Testis (tissue), 3 donors: ENCODE data around the gene MYRFL. TPM values are rescaled to one million over a fixed set of nuclear protein-coding genes. Genes with fewer than 3 reads are reported as not detected.

Source experiments
- DNase-seq: peaks from one replicate; pipeline ENCODE4 v3.0.0-alpha.2; 2019
- H3K27ac ChIP-seq, 2 donors: fragments of 200-600 bp; sonication (generic); one replicate each; pipeline ENCODE4 v1.5.1; 2019
- H3K27me3 ChIP-seq: fragments of 200-600 bp; sonication (generic); one replicate; pipeline ENCODE4 v1.5.1; 2019
- H3K36me3 ChIP-seq: fragments of 200-600 bp; sonication (generic); one replicate; pipeline ENCODE4 v1.5.1; 2017; ENCODE audit warnings: low read depth; ENCODE audit errors: missing control alignments
- H3K4me1 ChIP-seq: fragments of 200-600 bp; sonication (generic); one replicate; pipeline ENCODE4 v1.5.1; 2019
- H3K4me3 ChIP-seq, 2 donors: fragments of 200-600 bp; sonication (generic); one replicate each; pipeline ENCODE4 v1.5.1; 2017 to 2019
- H3K9me3 ChIP-seq: fragments of 200-600 bp; sonication (generic); one replicate; pipeline ENCODE4 v1.5.1; 2017
- CTCF ChIP-seq, 3 experiments: fragments of 450-650 bp in 2 of 3; fragments of 200-600 bp in 1 of 3; sonication (generic) in 1 of 3; IDR thresholded peaks; one replicate each; pipeline ENCODE4 v1.5.1; 2016 to 2019; ENCODE audit warnings: antibody characterized with exemption in 3 of 3, mild to moderate bottlenecking in 2 of 3, moderate library complexity in 1 of 3
- POLR2A ChIP-seq: fragments of 450-650 bp; IDR thresholded peaks from one replicate; pipeline ENCODE4 v1.6.1; 2017; ENCODE audit warnings: antibody characterized with exemption, mild to moderate bottlenecking, moderate library complexity
- WGBS, 2 donors: methylation state at CpG; one replicate each; pipeline ENCODE4 v1.1.5; 2018; 5-methylcytosine and 5-hydroxymethylcytosine counted together
- intact Hi-C: fragments of 100-400 bp; cut with DNase I; formaldehyde crosslinking; loops from one replicate; pipeline ENCODE4 v1.15.1; 2023; ENCODE audit warnings: low total_unique reads
- polyA plus RNA-seq: library from polyadenylated mRNA; stranded (reverse); fragments of 350-450 nt; fragmentation: Illumina TruSeq; extraction: RNeasy Lipid Tissue Mini Kit (QIAGEN cat#74804); gene quantifications from one replicate; pipeline ENCODE4 v1.2.3, GENCODE V29; 2014; ENCODE audit warnings: low read depth, low replicate concordance; ENCODE audit not compliant: insufficient read depth
- total RNA-seq, 2 donors: library from RNA; depleted of rRNA; stranded (reverse); fragments of >200 nt; gene quantifications; one replicate each; pipeline ENCODE4 v1.2.3, GENCODE V29; 2016

Gene MYRFL
- total and polyA plus RNA-seq, 3 donors from 2014 or later = 0.87 to 8.0 (median 1.0) TPM

- intact Hi-C loops = no loop called here
- H3K27me3 ChIP-seq = no peaks in the 10 kb centered on the region
- no peaks in the 10 kb centered on the region for H3K36me3 ChIP-seq
- DNase-seq = no peak
- no peak for TF ChIP-seq CTCF (IDR thresholded peaks at IDR 0.05)
- no peak for TF ChIP-seq POLR2A
- WGBS, 2 donors = 60 to 62% methylated on average over 2 of the region's 2 CpGs
- H3K9me3 ChIP-seq = no peaks in the 10 kb centered on the region
- H3K27ac ChIP-seq = no peak overlapping the region
- H3K4me3 ChIP-seq = no peak overlapping the region
- H3K4me1 ChIP-seq = no peaks in the 10 kb centered on the region
Measured at GRCh38 chr12:69925291-69925690, 100.3 kb downstream of the MYRFL start.

- Histone ChIP-seq H3K27me3 (no peaks in the 10 kb centered on the region), H3K27ac (no peak overlapping the region), H3K4me1 (no peaks in the 10 kb centered on the region), H3K4me3 (no peak overlapping the region), H3K9me3 (no peaks in the 10 kb centered on the region), H3K36me3 (no peaks in the 10 kb centered on the region)
- no peak for TF ChIP-seq POLR2A
- 81 to 94% methylated on average over 4 of the region's 4 CpGs for WGBS, 2 donors
- intact Hi-C loops = no loop called here
- no peak for DNase-seq
Measured at GRCh38 chr12:69927164-69927563, 102.1 kb downstream of the MYRFL start.

- Histone ChIP-seq H3K9me3 (no peaks in the 10 kb centered on the region), H3K4me1 (no peaks in the 10 kb centered on the region), H3K4me3 (no peak overlapping the region), H3K27ac (no peak overlapping the region), H3K36me3 (no peaks in the 10 kb centered on the region), H3K27me3 (no peaks in the 10 kb centered on the region)
- WGBS, 2 donors = 62 to 69% methylated on average over 2 of the region's 2 CpGs
- DNase-seq = no peak
- intact Hi-C loops = no loop called here
- TF ChIP-seq POLR2A = no peak
- no peak for TF ChIP-seq CTCF (IDR thresholded peaks at IDR 0.05)
Measured at GRCh38 chr12:69929125-69929524, 104.1 kb downstream of the MYRFL start.

DNA sequence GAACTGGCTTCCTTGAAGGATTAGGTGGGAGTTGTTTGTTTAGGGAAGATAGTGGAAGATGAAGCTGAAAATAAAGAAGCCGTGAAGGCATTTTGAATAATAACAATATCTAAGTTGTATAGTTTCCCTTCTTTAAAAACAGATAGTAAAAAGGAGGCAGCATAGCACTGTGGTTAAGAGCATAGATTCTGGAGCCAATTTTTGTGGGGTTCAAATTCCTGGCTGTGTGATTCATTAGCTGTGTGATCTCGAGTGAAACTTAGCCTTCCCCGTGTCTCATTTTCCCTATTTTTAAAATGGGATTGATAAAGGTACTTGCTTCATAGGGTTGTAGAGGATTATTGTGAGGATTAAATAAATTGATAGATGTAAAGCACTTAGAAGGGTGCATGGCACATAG is 104.5 kb downstream of the MYRFL start:
- 46 to 48% methylated on average over 3 of the region's 3 CpGs for WGBS, 2 donors
- DNase-seq = no peak
- intact Hi-C loops = no loop called here
- Histone ChIP-seq H3K4me3 (no peak overlapping the region), H3K36me3 (no peaks in the 10 kb centered on the region), H3K27me3 (no peaks in the 10 kb centered on the region), H3K4me1 (no peaks in the 10 kb centered on the region), H3K9me3 (no peaks in the 10 kb centered on the region), H3K27ac (no peak overlapping the region)
- no peak for TF ChIP-seq POLR2A
- TF ChIP-seq CTCF (IDR thresholded peaks at IDR 0.05) = no peak

DNA sequence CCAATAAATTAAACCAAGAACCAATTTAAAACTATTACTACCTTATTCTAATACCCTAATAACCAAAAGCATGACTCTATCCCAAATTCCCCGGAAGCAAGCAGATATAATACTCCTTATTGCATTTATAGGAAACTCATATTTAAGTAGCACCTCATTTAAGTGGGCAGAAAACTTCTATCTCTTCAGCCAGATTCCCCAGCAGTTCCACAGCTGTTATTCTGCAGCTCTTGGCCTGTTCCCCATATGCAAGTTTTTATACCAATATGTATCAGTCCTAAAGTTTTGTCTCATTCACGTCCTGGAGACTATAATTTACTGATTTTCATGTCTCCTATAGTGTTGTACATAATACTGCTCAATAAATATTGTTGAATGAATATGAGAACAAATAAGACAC is 106.5 kb downstream of the MYRFL start:
- no peak for DNase-seq
- Histone ChIP-seq H3K36me3 (no peaks in the 10 kb centered on the region), H3K27ac (no peak overlapping the region), H3K4me3 (no peak overlapping the region), H3K27me3 (no peaks in the 10 kb centered on the region), H3K4me1 (no peaks in the 10 kb centered on the region), H3K9me3 (no peaks in the 10 kb centered on the region)
- no peak for TF ChIP-seq CTCF (IDR thresholded peaks at IDR 0.05)
- TF ChIP-seq POLR2A = no peak
- intact Hi-C loops = no loop called here
- 64 to 66% methylated on average over 2 of the region's 2 CpGs for WGBS, 2 donors
